Dendritic cell treated with granulocyte-macrophage colony-stimulating factor and Interleukin-4, amounts not matched to agents 40 ng/mL and 50 ng/mL, for 4 days (primary cell): Measurements from ENCODE around the gene SV2C.

Source experiments
- H3K27ac Mint-ChIP-seq: one replicate; pipeline ENCODE4 v1.8.0; 2022; ENCODE audit warnings: mild to moderate bottlenecking, mixed read lengths
- H3K27me3 Mint-ChIP-seq: one replicate; pipeline ENCODE4 v1.8.0; 2022; ENCODE audit warnings: mild to moderate bottlenecking, mixed read lengths
- H3K36me3 Mint-ChIP-seq: one replicate; pipeline ENCODE4 v1.8.0; 2022; ENCODE audit warnings: low read depth, mixed read lengths
- H3K4me1 Mint-ChIP-seq: one replicate; pipeline ENCODE4 v1.8.0; 2022; ENCODE audit warnings: low read depth, mixed read lengths
- H3K4me3 Mint-ChIP-seq: one replicate; pipeline ENCODE4 v1.8.0; 2022; ENCODE audit warnings: mild to moderate bottlenecking, moderate library complexity, mixed read lengths
- H3K9me3 Mint-ChIP-seq: one replicate; pipeline ENCODE4 v1.8.0; 2022; ENCODE audit warnings: mixed read lengths
- intact Hi-C: fragments of 100-400 bp; cut with micrococcal nuclease; formaldehyde crosslinking; loops from one replicate; pipeline ENCODE4 v1.15.0; 2022

The SV2C gene

DNA sequence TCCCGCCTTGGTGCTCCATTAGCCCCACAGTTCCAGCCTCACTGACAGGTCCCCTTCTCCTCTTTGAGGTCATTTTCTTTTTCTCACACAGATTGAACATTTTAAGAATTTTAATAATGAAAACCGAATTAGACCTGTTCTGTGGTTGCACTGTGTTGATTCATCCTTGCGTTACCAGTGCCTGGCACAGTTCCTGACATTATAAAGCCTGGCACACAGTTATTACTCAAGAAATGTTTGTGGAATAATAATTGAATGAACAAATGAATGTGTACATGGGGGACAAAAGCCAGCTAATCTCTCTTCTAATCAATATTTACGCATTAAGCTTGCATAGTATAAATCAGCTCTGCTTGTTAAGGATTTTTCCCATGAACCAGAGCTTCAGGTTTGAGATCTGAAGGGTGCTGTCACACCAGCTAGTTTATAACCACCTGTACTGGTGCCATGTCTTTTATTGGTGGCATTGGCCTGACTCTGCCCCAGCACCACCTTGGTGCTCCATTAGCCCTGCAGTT lies 80.0 kb downstream of the SV2C start:
- Mint-ChIP-seq H3K27ac (no peak overlapping the region), H3K4me1 (no peaks in the 10 kb centered on the region), H3K4me3 (no peak overlapping the region), H3K27me3 (no peaks in the 10 kb centered on the region), H3K9me3 (peaks cover 16% of the 10 kb centered on the region), H3K36me3 (no peaks in the 10 kb centered on the region)
- intact Hi-C loops = no loop called here

DNA sequence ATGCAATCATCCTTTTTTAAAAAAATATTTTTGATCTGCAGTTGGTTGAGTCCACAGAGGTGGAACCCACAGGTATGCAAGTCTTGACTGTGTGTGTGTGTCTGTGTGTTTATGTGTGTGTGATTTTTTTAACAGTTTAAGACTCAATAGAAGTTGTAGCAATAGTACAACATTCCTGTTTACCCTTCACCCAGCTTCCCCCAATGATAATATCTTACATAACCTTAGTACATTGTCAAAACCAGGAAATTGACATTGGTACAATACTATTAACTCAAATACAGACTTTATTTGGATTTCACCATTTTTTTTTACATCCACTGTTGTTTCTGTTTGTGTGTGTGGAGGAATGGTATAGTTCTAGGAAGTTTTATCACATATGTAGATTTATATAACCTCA lies 81.8 kb downstream of the SV2C start:
- intact Hi-C loops = no loop called here
- H3K27me3 Mint-ChIP-seq = no peaks in the 10 kb centered on the region
- H3K4me1 Mint-ChIP-seq = no peaks in the 10 kb centered on the region
- no peaks in the 10 kb centered on the region for H3K36me3 Mint-ChIP-seq
- H3K9me3 Mint-ChIP-seq = peaks cover 16% of the 10 kb centered on the region
- no peak overlapping the region for H3K4me3 Mint-ChIP-seq
- H3K27ac Mint-ChIP-seq = no peak overlapping the region

DNA sequence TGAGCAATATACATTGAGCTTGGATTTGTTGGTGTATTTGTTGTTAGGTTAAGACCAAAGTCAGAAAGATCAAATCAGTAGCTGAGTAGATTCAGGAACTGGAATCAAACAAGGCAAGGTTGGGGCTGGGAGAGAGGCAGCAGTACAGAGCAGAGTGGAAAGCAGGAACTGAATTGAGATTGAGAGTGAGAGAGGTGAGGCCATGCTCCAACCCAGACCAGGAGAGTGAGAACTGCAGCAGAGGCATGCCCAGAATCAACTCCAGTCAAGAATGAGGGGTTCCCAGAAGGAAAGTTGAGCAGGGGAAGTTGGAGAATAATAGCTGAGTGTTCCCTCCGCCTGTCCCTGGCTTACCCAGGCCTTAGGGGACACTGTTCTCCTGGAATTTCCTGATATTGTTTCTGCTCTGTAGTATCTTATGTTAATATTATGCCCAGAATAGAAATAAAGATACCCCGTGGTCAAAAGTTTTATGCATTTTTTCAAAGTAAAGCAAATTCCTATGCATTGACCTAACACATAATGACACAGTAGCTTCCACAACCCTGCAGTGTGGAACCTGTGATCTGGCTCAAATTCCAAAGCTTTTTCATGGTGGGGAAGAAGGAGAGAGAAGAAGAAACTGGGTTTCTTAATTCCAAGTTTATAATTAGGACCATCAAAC lies 82.7 kb downstream of the SV2C start:
- Mint-ChIP-seq H3K27ac (no peak overlapping the region), H3K27me3 (no peaks in the 10 kb centered on the region), H3K36me3 (no peaks in the 10 kb centered on the region), H3K9me3 (peaks cover 16% of the 10 kb centered on the region), H3K4me3 (no peak overlapping the region), H3K4me1 (no peaks in the 10 kb centered on the region)
- intact Hi-C loops = no loop called here

DNA sequence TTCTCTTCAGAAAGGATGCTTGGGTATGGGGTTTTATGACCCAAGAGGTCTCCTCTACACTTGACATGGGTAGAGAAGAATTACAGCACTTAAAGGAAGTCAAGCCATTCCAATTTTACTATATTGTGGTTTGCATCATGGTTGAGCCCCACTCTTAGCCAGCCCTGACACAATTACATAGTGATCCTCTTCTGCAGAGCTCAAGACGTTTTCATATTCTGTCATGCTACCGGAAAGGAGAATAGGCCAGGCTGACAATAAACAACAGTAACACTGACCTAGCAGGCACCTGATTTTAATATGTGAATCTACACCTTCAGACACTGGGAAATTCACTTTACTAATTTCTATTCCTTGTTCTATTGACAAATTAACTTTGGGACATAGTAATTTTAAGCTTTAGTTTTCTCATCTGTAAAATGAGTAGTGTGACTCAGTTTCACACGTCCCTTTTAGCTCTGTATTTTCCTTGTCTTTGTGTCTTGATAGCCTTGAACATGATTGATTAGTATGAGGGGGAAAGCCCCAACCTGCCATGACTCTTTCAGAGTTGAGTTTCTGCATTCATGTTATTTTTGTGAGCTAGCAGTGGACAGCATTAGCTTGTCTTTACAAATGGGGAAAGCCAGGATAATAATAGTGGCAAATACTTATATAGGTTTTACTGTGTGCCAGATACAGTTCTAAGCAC lies 83.8 kb downstream of the SV2C start:
- Mint-ChIP-seq H3K4me1 (no peaks in the 10 kb centered on the region), H3K4me3 (no peak overlapping the region), H3K36me3 (no peaks in the 10 kb centered on the region), H3K27ac (no peak overlapping the region), H3K9me3 (peaks cover 16% of the 10 kb centered on the region), H3K27me3 (no peaks in the 10 kb centered on the region)
- intact Hi-C loops = no loop called here

DNA sequence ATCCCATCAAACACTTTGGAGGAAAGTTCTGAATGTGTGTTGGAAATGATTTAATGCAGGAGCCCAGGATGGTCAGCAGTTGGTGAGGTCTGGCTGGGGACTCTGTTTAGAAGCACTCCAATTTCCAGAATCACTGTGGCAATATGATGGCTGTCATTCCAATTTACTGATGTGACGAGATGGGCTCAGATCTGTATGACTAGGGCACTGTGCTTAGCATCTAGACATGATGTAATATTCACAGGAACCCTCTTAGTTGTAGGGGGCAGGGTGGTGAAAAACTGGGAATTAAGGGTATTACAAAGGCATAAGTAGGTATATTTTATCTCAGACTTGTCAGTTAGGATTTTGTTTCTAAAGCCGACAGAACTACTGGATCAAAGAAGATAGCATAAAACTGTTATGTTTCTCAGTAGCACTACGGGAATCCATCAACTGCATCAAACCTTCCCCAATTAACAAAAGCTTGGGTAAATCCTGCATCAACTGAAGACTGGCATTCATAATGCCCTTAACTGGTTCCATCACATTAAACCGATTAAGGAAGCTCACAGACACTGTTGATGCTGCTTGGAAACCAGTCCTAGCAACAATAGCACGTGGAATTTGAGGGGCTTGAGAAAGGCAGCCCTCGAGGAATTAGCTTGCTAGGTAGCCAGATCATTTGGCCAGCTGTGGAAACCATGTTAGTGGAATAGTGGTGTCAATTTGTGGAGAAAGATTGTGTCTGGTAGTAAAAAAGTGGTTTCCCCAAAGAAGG lies 86.1 kb downstream of the SV2C start:
- intact Hi-C loops = no loop called here
- Mint-ChIP-seq H3K4me1 (no peaks in the 10 kb centered on the region), H3K36me3 (no peaks in the 10 kb centered on the region), H3K27me3 (no peaks in the 10 kb centered on the region), H3K4me3 (no peak overlapping the region), H3K27ac (no peak overlapping the region), H3K9me3 (peaks cover 16% of the 10 kb centered on the region)

DNA sequence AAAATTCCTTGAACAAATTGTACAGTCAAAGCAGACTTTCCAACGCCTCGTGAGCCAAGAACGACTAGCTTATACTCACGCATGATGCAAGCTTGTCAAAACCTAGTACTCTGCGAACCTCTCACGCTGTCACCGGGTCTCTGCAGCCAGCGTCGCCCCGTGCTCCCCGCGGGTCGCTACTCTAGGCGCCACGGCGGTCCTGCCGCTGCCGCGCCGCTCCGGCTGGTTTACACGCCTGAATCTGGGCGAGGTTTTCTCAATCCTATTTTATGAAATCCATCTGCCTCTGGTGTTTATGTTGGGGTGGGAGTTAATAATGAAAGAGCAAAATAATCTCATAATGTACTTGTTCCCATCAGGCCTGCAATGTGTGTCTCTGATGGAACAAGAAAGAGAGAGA lies 90.9 kb downstream of the SV2C start:
- no peaks in the 10 kb centered on the region for H3K27me3 Mint-ChIP-seq
- no peaks in the 10 kb centered on the region for H3K36me3 Mint-ChIP-seq

DNA sequence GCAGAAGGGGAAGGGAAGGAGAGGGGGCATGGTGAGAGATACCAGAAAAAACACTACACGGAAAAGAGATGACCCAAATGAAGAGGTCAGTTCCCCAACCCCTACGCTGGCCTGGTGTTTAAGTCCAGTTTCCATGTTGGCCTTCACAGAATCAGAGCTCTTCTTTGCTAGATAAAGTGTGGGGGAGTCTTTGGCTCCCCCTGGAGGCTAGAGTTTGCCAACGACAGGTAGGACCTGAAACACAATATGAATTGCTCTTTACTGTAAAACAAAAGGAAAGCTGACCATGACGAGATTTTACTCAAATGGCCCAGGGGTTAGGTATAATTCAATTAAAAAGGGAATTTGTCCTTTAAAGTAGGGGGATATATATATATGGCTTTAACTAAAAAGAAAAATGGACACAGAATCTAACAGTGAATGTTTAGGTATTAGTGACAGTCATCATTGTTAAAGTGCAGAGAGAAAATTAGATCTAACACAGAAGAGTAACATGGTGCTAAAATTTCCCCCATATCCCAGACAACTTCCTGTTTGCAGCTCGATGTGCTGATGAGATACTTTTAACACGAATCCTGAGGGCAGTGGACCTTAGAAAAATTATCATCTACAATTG lies 92.0 kb downstream of the SV2C start:
- peaks cover 21% of the 10 kb centered on the region for H3K4me1 Mint-ChIP-seq
- H3K4me3 Mint-ChIP-seq = no peak overlapping the region
- no peaks in the 10 kb centered on the region for H3K9me3 Mint-ChIP-seq
- intact Hi-C loops = no loop called here
- H3K36me3 Mint-ChIP-seq = no peaks in the 10 kb centered on the region
- no peaks in the 10 kb centered on the region for H3K27me3 Mint-ChIP-seq
- no peak overlapping the region for H3K27ac Mint-ChIP-seq

More for the DNA sequence above, 90.9 kb downstream of the SV2C start:
- Mint-ChIP-seq H3K27ac (no peak overlapping the region), H3K4me1 (peaks cover 21% of the 10 kb centered on the region), H3K9me3 (no peaks in the 10 kb centered on the region), H3K4me3 (no peak overlapping the region)
- intact Hi-C loops = no loop called here

DNA sequence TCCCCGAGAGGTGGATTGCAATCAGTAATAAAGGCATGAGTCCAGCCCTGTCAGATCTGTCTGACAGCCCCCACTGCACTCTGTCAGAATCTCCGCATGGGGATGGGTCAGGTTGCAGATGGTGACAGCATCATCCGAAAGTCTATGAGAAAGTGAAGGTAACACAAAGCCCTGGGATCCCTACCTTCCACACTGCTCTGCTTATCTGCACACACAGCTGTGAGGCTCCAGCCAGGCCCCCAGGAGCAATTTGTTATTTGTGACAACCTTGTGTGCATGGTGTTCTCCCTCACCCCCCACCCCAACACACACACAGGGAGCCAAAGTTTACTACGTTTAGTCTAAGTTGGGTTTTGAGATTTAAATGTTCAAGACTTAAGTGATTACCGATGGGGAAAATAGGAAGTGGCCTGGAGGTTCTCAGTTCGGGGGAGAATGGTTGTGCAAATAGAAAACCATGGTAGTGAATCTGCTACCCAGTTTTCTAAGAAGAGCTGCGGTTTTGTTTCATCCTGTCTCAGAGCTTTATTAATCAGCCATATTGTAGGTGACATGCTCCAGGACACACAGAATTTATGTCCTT lies 92.7 kb downstream of the SV2C start:
- intact Hi-C loops = no loop called here
- H3K4me1 Mint-ChIP-seq = peaks cover 21% of the 10 kb centered on the region
- H3K4me3 Mint-ChIP-seq = no peak overlapping the region
- H3K27ac Mint-ChIP-seq = peak overlapping the region; percentile 47
- H3K9me3 Mint-ChIP-seq = no peaks in the 10 kb centered on the region
- H3K36me3 Mint-ChIP-seq = no peaks in the 10 kb centered on the region
- H3K27me3 Mint-ChIP-seq = no peaks in the 10 kb centered on the region

DNA sequence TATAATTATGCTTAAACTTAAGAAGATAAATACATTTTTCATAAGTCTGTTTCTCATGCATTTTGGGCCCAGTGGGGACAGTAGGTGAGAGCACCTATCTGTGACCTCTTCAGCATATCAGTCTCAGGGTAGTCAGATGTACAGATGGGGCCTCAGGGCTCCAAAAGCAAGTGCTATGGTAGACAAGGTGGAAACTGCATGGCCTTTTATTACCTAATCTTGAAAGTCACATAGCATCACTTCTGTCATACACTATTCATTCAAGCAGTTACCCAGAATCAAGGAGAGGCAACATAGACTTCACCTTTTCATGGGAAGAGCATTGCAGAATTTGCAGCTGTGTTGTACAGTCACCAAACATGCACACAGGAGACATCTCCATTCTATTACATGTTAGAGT lies 94.8 kb downstream of the SV2C start:
- Mint-ChIP-seq H3K4me1 (peaks cover 21% of the 10 kb centered on the region), H3K9me3 (no peaks in the 10 kb centered on the region), H3K27me3 (no peaks in the 10 kb centered on the region), H3K36me3 (peaks cover 6% of the 10 kb centered on the region), H3K27ac (no peak overlapping the region), H3K4me3 (no peak overlapping the region)
- intact Hi-C loops = no loop called here

DNA sequence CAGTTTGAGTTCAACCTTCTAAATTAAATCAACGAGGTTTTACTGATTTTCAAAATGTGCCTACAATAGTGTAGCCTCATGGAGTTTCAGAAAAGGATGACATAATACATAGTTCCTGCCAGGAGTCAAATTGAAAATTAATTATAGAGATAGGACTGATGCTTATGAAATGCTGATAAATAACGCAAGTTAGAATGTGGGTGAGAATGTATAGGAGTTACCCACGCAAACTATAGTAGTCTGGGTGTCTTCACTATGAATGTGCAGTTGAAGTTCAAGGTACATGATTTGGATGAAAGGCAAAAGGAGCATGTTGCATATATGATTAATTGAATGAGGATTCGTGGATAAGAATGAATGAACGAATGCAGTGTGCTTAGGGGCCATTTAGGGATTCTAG lies 95.7 kb downstream of the SV2C start:
- no peaks in the 10 kb centered on the region for H3K27me3 Mint-ChIP-seq
- peaks cover 6% of the 10 kb centered on the region for H3K36me3 Mint-ChIP-seq
- H3K4me1 Mint-ChIP-seq = peaks cover 21% of the 10 kb centered on the region
- intact Hi-C loops = no loop called here
- H3K9me3 Mint-ChIP-seq = no peaks in the 10 kb centered on the region
- no peak overlapping the region for H3K4me3 Mint-ChIP-seq
- no peak overlapping the region for H3K27ac Mint-ChIP-seq

DNA sequence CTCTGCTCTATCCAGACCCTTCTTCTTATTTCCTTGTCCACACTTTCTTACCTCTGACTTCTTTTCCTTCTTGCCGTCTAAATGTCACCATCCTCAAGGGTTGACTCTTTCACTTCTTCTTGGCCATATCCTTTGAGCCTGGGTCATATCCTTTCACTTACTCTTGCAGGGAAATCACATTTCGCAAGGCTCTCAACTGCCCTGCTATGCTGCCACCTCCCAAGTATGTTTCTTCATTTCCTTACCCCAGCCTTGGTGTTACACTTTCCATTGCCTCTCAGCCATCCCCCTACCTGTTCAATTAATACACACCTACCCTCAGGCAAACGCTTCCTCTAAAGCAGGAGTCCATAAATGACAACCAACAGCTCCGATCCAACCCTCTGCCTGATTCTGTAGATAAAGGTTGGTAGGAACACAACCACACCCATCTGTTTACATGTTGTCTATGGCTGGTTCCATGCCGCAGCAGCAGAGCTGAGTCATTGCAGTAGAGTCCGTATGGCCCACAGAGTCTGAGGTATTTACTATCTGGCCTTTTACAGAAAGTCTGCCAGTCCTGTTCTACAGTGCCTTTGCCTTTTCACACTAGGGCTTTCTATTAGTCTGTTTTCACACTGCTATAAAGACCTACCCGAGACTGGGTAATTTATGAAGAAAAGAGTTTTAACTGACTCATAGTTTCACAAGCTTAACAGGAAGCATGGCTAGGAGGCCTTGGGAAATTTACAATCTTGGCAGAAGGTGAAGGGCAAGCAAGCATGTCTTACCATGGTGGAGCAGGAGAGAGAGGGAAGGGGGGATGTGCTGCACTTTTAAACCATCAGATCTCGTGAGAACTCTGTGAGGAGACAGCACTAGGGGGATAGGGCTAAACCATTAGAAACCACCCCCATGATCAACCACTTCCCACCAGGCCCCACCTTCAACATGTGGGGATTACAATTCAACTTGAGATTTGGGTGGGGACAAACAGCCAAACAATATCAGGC lies 97.9 kb downstream of the SV2C start:
- peaks cover 19% of the 10 kb centered on the region for H3K9me3 Mint-ChIP-seq

DNA sequence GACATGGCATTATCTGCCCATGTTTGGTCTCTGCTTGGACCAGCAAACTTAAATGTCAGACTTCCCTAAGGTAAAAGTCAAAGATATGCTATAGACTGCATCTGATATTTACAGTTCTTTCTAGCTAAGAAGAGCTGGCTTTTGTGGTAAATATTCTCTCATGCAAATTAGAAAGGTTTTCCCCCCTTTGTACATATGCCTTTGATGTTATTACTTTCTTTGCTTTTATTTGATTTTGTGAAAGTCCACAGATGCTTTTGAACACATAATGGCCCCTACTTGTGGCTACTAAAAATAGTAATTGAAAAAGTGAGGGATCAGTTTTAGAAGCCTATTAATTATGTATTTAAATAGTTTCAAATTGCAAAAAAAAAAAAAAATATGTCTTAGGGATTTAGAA lies 104.2 kb downstream of the SV2C start:
- peaks cover 6% of the 10 kb centered on the region for H3K36me3 Mint-ChIP-seq
- H3K9me3 Mint-ChIP-seq = peaks cover 38% of the 10 kb centered on the region
- intact Hi-C loops = no loop called here
- H3K4me1 Mint-ChIP-seq = no peaks in the 10 kb centered on the region
- no peaks in the 10 kb centered on the region for H3K27me3 Mint-ChIP-seq
- no peak overlapping the region for H3K4me3 Mint-ChIP-seq
- H3K27ac Mint-ChIP-seq = no peak overlapping the region

More for the DNA sequence above, 97.9 kb downstream of the SV2C start:
- Mint-ChIP-seq H3K27ac (no peak overlapping the region), H3K4me3 (no peak overlapping the region), H3K27me3 (no peaks in the 10 kb centered on the region), H3K36me3 (peaks cover 6% of the 10 kb centered on the region), H3K4me1 (peaks cover 7% of the 10 kb centered on the region)
- intact Hi-C loops = no loop called here

DNA sequence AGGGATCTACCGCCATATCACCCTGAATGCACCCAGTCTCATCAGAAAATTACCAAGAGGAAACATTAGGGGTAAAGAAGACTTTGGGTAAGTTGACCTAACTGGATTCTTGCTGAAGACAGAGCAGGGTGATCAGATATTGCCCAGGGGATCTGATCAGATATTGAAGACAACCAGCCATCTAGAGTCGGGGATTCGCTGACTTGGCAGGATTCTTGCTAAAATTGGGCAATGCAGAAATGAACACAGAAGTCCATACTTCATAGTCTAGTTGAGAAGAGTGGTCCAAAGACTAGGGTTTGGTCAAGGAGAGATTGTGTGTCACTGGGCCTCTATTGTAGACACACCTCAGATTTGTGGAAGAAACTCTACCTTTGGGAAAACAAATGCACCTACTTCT lies 107.2 kb downstream of the SV2C start:
- Mint-ChIP-seq H3K4me3 (no peak overlapping the region), H3K9me3 (peaks cover 27% of the 10 kb centered on the region), H3K36me3 (no peaks in the 10 kb centered on the region), H3K4me1 (no peaks in the 10 kb centered on the region), H3K27ac (no peak overlapping the region), H3K27me3 (no peaks in the 10 kb centered on the region)
- intact Hi-C loops = no loop called here
